Right lobe of liver (tissue), 6 donors: ENCODE measurements around the gene USP6NL. TPM values are rescaled to one million over a fixed set of nuclear protein-coding genes. Genes with fewer than 3 reads are reported as not detected.

Experiments used
- ATAC-seq, 4 donors: fragments of 200-7000 bp; cut with Tn5 transposase; one replicate each; pipeline ENCODE4 v1.9.1; 2020; ENCODE audit warnings: mild to moderate bottlenecking in 4 of 4, moderate library complexity in 4 of 4
- DNase-seq, 3 donors: peaks; one replicate each; pipeline ENCODE4 v3.0.0-alpha.2; 2020
- H3K27ac ChIP-seq, 3 donors: fragments of 200-600 bp; one replicate each; pipeline ENCODE4 v1.8.0; 2022
- H3K27me3 ChIP-seq, 2 donors: fragments of 200-600 bp; one replicate each; pipeline ENCODE4 v1.8.0; 2022
- H3K36me3 ChIP-seq, 4 donors: fragments of 200-600 bp; sonication (generic) in 1 of 4; one replicate each; pipeline versions ENCODE4 v1.5.1 to v1.8.0; 2017 to 2022; ENCODE audit warnings: control low read depth in 1 of 4
- H3K4me1 ChIP-seq, 4 donors: fragments of 200-600 bp; sonication (generic) in 1 of 4; one replicate each; pipeline versions ENCODE4 v1.5.1 to v1.8.0; 2017 to 2022; ENCODE audit warnings: control low read depth in 1 of 4
- H3K4me3 ChIP-seq, 3 donors: fragments of 200-600 bp; one replicate each; pipeline ENCODE4 v1.8.0; 2022
- H3K9me3 ChIP-seq, 4 donors: fragments of 200-600 bp; sonication (generic) in 1 of 4; one replicate each; pipeline versions ENCODE4 v1.5.1 to v1.8.0; 2017 to 2022; ENCODE audit warnings: control low read depth in 1 of 4
- POLR2A ChIP-seq: fragments of 450-650 bp; IDR thresholded peaks from one replicate; pipeline ENCODE4 v1.6.1; 2017; ENCODE audit warnings: antibody characterized with exemption, mild to moderate bottlenecking
- WGBS: methylation state at CpG from one replicate; pipeline ENCODE4 v1.1.6; 2018; ENCODE audit warnings: low coverage, low lambda C conversion rate; ENCODE audit not compliant: insufficient coverage; ENCODE audit errors: missing lambda C conversion rate; 5-methylcytosine and 5-hydroxymethylcytosine counted together
- intact Hi-C, 2 donors: fragments of 100-400 bp; cut with DNase I; formaldehyde crosslinking; loops; one replicate each; pipeline versions ENCODE4 v1.11.2 to v1.14.1; 2022
- total RNA-seq, 6 experiments: library from RNA; depleted of rRNA in 2 of 6; stranded (reverse); fragments of >200 nt in 2 of 6; fragmentation: NEBNext Ultra II Directional in 3 of 6; extraction: Animal tissue kit (Norgen Biotek cat#: 25700) in 3 of 6; gene quantifications; one replicate each; pipeline versions ENCODE4 v1.1.0 to v1.2.4, GENCODE V29; 2016 to 2023
- TF ChIP-seq, protein P1 (sequence below), 4 donors: fragments of 200-600 bp in 3 of 4; fragments of 450-650 bp in 1 of 4; IDR thresholded peaks; one replicate each; pipeline versions ENCODE4 v1.5.1 to v1.8.0; 2016 to 2022; ENCODE audit warnings: antibody characterized with exemption in 4 of 4, mild to moderate bottlenecking in 2 of 4
- donor health status: DM: no; HTN: yes; CAD: no.
- donor health status: DM: no; HTN: no; CAD: no.
- donor health status: DM: no; HTN: no; CAD: no.
- donor health status: DM: no; HTN: yes; CAD: no.
- donor health status: DM: no; HTN: yes; CAD: no.

USP6NL gene
- total RNA-seq, 6 experiments from 2014 or later: 8.4 to 15.3 (median 11.5) TPM

DNA sequence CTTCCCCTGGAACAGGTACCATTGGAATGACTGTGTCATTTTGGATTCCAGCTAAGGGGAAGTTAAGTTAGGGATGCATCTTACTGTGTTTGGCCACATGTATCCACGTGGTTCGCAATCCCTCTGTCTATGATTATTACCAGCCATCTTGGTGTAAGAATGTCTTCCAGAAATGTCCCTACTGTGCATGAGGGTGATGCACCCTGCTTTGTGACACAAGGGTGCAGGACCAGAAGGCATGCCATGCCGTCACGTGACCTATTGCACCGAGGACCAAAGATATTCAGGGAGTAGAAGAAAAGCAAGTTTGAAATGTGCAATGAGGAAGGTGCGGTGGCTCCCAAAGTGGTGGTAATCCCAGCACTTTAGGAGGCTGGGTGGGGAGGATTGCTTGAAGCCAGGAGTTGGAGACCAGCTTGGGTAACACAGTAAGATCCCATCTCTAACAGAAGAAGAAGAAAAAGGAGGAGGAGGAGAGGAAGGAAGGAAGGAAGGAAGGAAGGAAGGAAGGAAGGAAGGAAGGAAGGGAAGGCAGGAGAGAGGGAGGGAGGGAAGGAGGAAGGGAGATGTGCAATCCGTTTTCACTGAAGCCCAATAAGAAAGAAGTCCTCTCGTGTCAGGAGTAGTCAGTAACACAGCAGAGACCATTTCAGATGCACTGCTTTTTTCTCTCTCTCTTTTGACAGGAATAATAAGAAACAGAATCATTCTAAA lies 42.5 kb upstream of the USP6NL start:
- Histone ChIP-seq H3K4me3 (no peak overlapping the region), H3K27me3 (no peaks in the 10 kb centered on the region), H3K27ac (no peak overlapping the region), H3K36me3 (no peaks in the 10 kb centered on the region), H3K4me1 (no peaks in the 10 kb centered on the region), H3K9me3 (no peaks in the 10 kb centered on the region)
- intact Hi-C loops: no loop called here
- 61% methylated on average over 5 of the region's 8 CpGs for WGBS
- no peak for ATAC-seq
- no peak for TF ChIP-seq POLR2A
- TF ChIP-seq, protein P1, sequence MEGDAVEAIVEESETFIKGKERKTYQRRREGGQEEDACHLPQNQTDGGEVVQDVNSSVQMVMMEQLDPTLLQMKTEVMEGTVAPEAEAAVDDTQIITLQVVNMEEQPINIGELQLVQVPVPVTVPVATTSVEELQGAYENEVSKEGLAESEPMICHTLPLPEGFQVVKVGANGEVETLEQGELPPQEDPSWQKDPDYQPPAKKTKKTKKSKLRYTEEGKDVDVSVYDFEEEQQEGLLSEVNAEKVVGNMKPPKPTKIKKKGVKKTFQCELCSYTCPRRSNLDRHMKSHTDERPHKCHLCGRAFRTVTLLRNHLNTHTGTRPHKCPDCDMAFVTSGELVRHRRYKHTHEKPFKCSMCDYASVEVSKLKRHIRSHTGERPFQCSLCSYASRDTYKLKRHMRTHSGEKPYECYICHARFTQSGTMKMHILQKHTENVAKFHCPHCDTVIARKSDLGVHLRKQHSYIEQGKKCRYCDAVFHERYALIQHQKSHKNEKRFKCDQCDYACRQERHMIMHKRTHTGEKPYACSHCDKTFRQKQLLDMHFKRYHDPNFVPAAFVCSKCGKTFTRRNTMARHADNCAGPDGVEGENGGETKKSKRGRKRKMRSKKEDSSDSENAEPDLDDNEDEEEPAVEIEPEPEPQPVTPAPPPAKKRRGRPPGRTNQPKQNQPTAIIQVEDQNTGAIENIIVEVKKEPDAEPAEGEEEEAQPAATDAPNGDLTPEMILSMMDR (IDR thresholded peaks at IDR 0.05): no peak
- DNase-seq: no peak

GRCh38 chr10:11647676-11648075 lies 36.2 kb upstream of the USP6NL start:
- H3K9me3 ChIP-seq: no peaks in the 10 kb centered on the region
- no peaks in the 10 kb centered on the region for H3K36me3 ChIP-seq
- H3K4me1 ChIP-seq: peaks cover 0 to 12% (median 3%) of the 10 kb centered on the region in 4 donors
- ATAC-seq (peak in 3 of 4 donors; percentile 63 to 67 (median 64)), DNase-seq (no peak)
- 4% methylated on average over 1 of the region's 1 CpG for WGBS
- H3K4me3 ChIP-seq: no peak overlapping the region
- intact Hi-C loops: loop anchor here (10.0 kb wide), 1 partner anchor 47 kb away; no protein-coding TSS in a partner anchor
- H3K27me3 ChIP-seq: no peaks in the 10 kb centered on the region
- TF ChIP-seq, protein P1 (IDR thresholded peaks at IDR 0.05): no peak
- no peak overlapping the region for H3K27ac ChIP-seq

DNA sequence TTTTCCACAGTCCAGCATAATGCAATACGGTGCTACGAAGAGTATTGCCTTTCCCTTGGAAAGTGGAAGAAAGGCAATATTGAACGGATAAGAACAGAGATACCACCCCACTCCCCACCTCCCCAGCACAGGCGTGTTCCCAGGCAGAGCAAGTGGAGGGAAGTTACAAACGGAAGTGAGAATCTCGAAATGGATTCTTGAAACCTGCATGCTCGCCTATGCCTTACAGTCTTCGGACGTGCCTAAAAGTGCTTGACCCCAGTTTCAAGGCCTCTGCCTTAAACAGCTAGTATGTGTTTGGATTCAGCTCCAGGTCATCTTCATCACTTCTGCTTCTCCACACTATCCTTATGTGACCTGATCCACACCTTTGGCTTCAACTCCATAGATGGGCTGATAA lies 35.0 kb upstream of the USP6NL start:
- TF ChIP-seq POLR2A: no peak
- TF ChIP-seq, protein P1 (IDR thresholded peaks at IDR 0.05): no peak
- no peak overlapping the region for H3K27ac ChIP-seq
- peaks cover 0 to 12% (median 3%) of the 10 kb centered on the region in 4 donors for H3K4me1 ChIP-seq
- H3K4me3 ChIP-seq: no peak overlapping the region
- no peaks in the 10 kb centered on the region for H3K9me3 ChIP-seq
- no peaks in the 10 kb centered on the region for H3K27me3 ChIP-seq
- DNase-seq (no peak), ATAC-seq (peak; percentile 13 to 56 (median 32))
- intact Hi-C loops: loop anchor here (10.0 kb wide), 1 partner anchor 48 kb away; no protein-coding TSS in a partner anchor
- WGBS: 89% methylated on average over 9 of the region's 9 CpGs
- H3K36me3 ChIP-seq: no peaks in the 10 kb centered on the region

GRCh38 chr10:11643039-11643438 lies 31.6 kb upstream of the USP6NL start:
- TF ChIP-seq, protein P1 (IDR thresholded peaks at IDR 0.05): no peak
- no peak for TF ChIP-seq POLR2A
- 100% methylated on average over 4 of the region's 6 CpGs for WGBS
- no peaks in the 10 kb centered on the region for H3K27me3 ChIP-seq
- peaks cover 0 to 31% (median 10%) of the 10 kb centered on the region in 4 donors for H3K4me1 ChIP-seq
- H3K4me3 ChIP-seq: no peak overlapping the region
- ATAC-seq: no peak
- H3K9me3 ChIP-seq: no peaks in the 10 kb centered on the region
- no peaks in the 10 kb centered on the region for H3K36me3 ChIP-seq
- DNase-seq: no peak
- intact Hi-C loops: loop anchor here (10.0 kb wide), 1 partner anchor 52 kb away; no protein-coding TSS in a partner anchor
- H3K27ac ChIP-seq: no peak overlapping the region
